Fibroblast of lung (primary cell): ENCODE data around the gene CYGB.

ENCODE experiments used
- CTCF ChIP-seq, 2 donors: IDR thresholded peaks in 1 of 2; conservative IDR thresholded peaks in 1 of 2; 1 replicate in 1 of 2; 2 replicates in 1 of 2; pipeline ENCODE4 v1.5.1; 2011 to 2012; ENCODE audit warnings: low read length in 2 of 2, control low read depth in 1 of 2, inconsistent platforms in 1 of 2, low read depth in 1 of 2, mild to moderate bottlenecking in 1 of 2
- EZH2 ChIP-seq: IDR thresholded peaks from 2 replicates; pipeline ENCODE4 v1.5.1; 2012; ENCODE audit warnings: low read length, control low read depth, mild to moderate bottlenecking; ENCODE audit errors: missing control alignments

DNA sequence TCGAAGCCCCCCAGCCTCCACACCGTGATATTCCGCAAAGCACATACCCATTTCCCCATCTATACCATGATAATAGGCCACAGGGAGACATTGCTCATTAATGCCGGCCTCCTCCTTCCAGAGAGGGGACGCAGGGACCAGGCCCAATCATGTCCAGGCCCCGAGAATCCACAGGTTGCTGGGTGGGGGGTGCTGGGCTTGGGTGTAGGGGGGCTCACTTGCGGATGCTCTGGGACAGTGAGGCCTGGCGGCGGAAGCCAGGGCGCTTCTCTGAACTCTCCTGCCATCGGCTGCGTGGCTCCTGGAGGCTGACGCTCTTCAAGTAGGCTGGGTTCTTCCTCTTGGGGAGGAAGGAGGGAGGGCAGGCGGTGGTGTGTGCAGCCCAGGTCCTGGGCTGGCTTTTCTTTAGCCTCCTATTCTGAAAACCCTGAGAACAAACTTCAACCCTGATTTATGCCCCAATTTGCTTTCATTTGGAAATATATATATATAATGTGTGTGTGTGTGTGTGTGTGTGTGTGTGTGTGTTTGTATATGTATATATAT lies 57.9 kb downstream of the CYGB start:
- TF ChIP-seq CTCF (conservative IDR thresholded peaks at IDR 0.05 in 1 of 2, IDR thresholded peaks at IDR 0.05 in 1 of 2; ENCODE audit: low read depth in 1 of 2, low read length in 2 of 2) (no peak), EZH2 (no peak)
